ENCODE results near the gene BTBD17.

BTBD17 gene

GRCh38 chr17:74380086-74380958 is 18.7 kb upstream of the BTBD17 start:
- Histone ChIP-seq H3K27me3 (ENCODE audit: insufficient read depth, low read length) (no peaks in the 10 kb centered on the region), H3K4me3 (ENCODE audit: low read length) (no peak overlapping the region), H2AFZ (ENCODE audit: low read depth, low read length) (no peak overlapping the region), H3K4me1 (ENCODE audit: insufficient read depth, low read length) (peaks cover 2% of the 10 kb centered on the region), H3K9me3 (ENCODE audit: low read length) (no peaks in the 10 kb centered on the region), H3K36me3 (ENCODE audit: insufficient read depth, low read length) (no peaks in the 10 kb centered on the region)

- Histone ChIP-seq H3K9me3 (ENCODE audit: low read length) (no peaks in the 10 kb centered on the region), H2AFZ (ENCODE audit: low read depth, low read length) (no peak overlapping the region), H3K36me3 (ENCODE audit: insufficient read depth, low read length) (no peaks in the 10 kb centered on the region), H3K4me3 (ENCODE audit: low read length) (no peak overlapping the region), H3K4me1 (ENCODE audit: insufficient read depth, low read length) (peaks cover 2% of the 10 kb centered on the region), H3K27me3 (ENCODE audit: insufficient read depth, low read length) (no peaks in the 10 kb centered on the region)
Measured at GRCh38 chr17:74379495-74380085, 17.9 kb upstream of the BTBD17 start.

GRCh38 chr17:74374858-74375257 is 13.2 kb upstream of the BTBD17 start:
- Histone ChIP-seq H3K4me1 (ENCODE audit: insufficient read depth, low read length) (peaks cover 2% of the 10 kb centered on the region), H3K36me3 (ENCODE audit: insufficient read depth, low read length) (no peaks in the 10 kb centered on the region), H2AFZ (ENCODE audit: low read depth, low read length) (no peak overlapping the region), H3K4me3 (ENCODE audit: low read length) (no peak overlapping the region), H3K9me3 (ENCODE audit: low read length) (no peaks in the 10 kb centered on the region), H3K27me3 (ENCODE audit: insufficient read depth, low read length) (no peaks in the 10 kb centered on the region)

- H3K9me3 ChIP-seq (ENCODE audit: low read length): no peaks in the 10 kb centered on the region
- no peaks in the 10 kb centered on the region for H3K27me3 ChIP-seq (ENCODE audit: insufficient read depth, low read length)
- H3K36me3 ChIP-seq (ENCODE audit: insufficient read depth, low read length): no peaks in the 10 kb centered on the region
Measured at GRCh38 chr17:74373838-74374606, 12.4 kb upstream of the BTBD17 start.

GRCh38 chr17:74372426-74372825 is 10.8 kb upstream of the BTBD17 start:
- no peaks in the 10 kb centered on the region for H3K27me3 ChIP-seq (ENCODE audit: insufficient read depth, low read length)
- H2AFZ ChIP-seq (ENCODE audit: low read depth, low read length): no peak overlapping the region
- peaks cover 3% of the 10 kb centered on the region for H3K4me1 ChIP-seq (ENCODE audit: insufficient read depth, low read length)
- no peaks in the 10 kb centered on the region for H3K9me3 ChIP-seq (ENCODE audit: low read length)
- no peaks in the 10 kb centered on the region for H3K36me3 ChIP-seq (ENCODE audit: insufficient read depth, low read length)
- H3K4me3 ChIP-seq (ENCODE audit: low read length): no peak overlapping the region

More at GRCh38 chr17:74373838-74374606, 12.4 kb upstream of the BTBD17 start:
- H3K4me1 ChIP-seq (ENCODE audit: insufficient read depth, low read length): no peaks in the 10 kb centered on the region
- no peak overlapping the region for H2AFZ ChIP-seq (ENCODE audit: low read depth, low read length)
- H3K4me3 ChIP-seq (ENCODE audit: low read length): no peak overlapping the region

- Histone ChIP-seq H3K4me3 (ENCODE audit: low read length) (no peak overlapping the region), H3K4me1 (ENCODE audit: insufficient read depth, low read length) (peaks cover 3% of the 10 kb centered on the region), H3K9me3 (ENCODE audit: low read length) (no peaks in the 10 kb centered on the region), H2AFZ (ENCODE audit: low read depth, low read length) (no peak overlapping the region), H3K36me3 (ENCODE audit: insufficient read depth, low read length) (no peaks in the 10 kb centered on the region), H3K27me3 (ENCODE audit: insufficient read depth, low read length) (no peaks in the 10 kb centered on the region)
Measured at GRCh38 chr17:74371653-74372147, 10.0 kb upstream of the BTBD17 start.

GRCh38 chr17:74369665-74370490 is 8.2 kb upstream of the BTBD17 start:
- Histone ChIP-seq H3K4me1 (ENCODE audit: insufficient read depth, low read length) (peaks cover 3% of the 10 kb centered on the region), H2AFZ (ENCODE audit: low read depth, low read length) (no peak overlapping the region), H3K4me3 (ENCODE audit: low read length) (no peak overlapping the region), H3K27me3 (ENCODE audit: insufficient read depth, low read length) (no peaks in the 10 kb centered on the region), H3K36me3 (ENCODE audit: insufficient read depth, low read length) (no peaks in the 10 kb centered on the region), H3K9me3 (ENCODE audit: low read length) (no peaks in the 10 kb centered on the region)

- Histone ChIP-seq H3K9me3 (ENCODE audit: low read length) (no peaks in the 10 kb centered on the region), H3K36me3 (ENCODE audit: insufficient read depth, low read length) (no peaks in the 10 kb centered on the region), H3K27me3 (ENCODE audit: insufficient read depth, low read length) (no peaks in the 10 kb centered on the region), H2AFZ (ENCODE audit: low read depth, low read length) (no peak overlapping the region), H3K4me3 (ENCODE audit: low read length) (no peak overlapping the region), H3K4me1 (ENCODE audit: insufficient read depth, low read length) (peaks cover 3% of the 10 kb centered on the region)
Measured at GRCh38 chr17:74369221-74369620, 7.6 kb upstream of the BTBD17 start.

- peaks cover 3% of the 10 kb centered on the region for H3K4me1 ChIP-seq (ENCODE audit: insufficient read depth, low read length)
- no peak overlapping the region for H2AFZ ChIP-seq (ENCODE audit: low read depth, low read length)
- H3K36me3 ChIP-seq (ENCODE audit: insufficient read depth, low read length): no peaks in the 10 kb centered on the region
- H3K4me3 ChIP-seq (ENCODE audit: low read length): no peak overlapping the region
- H3K27me3 ChIP-seq (ENCODE audit: insufficient read depth, low read length): no peaks in the 10 kb centered on the region
- no peaks in the 10 kb centered on the region for H3K9me3 ChIP-seq (ENCODE audit: low read length)
Measured at GRCh38 chr17:74368341-74369081, 6.8 kb upstream of the BTBD17 start.

GRCh38 chr17:74367206-74367605 is 5.5 kb upstream of the BTBD17 start, which contains the start of gene GPR142:
GPR142 (plus strand) TSS chr17:74367506; CDS start chr17:74369541, 2,035 bp downstream.
- Histone ChIP-seq H3K9me3 (ENCODE audit: low read length) (no peaks in the 10 kb centered on the region), H3K4me1 (ENCODE audit: insufficient read depth, low read length) (peaks cover 11% of the 10 kb centered on the region), H2AFZ (ENCODE audit: low read depth, low read length) (no peak within 1 kb of the TSS), H3K27me3 (ENCODE audit: insufficient read depth, low read length) (no peaks in the 10 kb centered on the region), H3K4me3 (ENCODE audit: low read length) (no peak within 1 kb of the TSS), H3K36me3 (ENCODE audit: insufficient read depth, low read length) (no peaks in the 10 kb centered on the region)

- Histone ChIP-seq H3K27me3 (ENCODE audit: insufficient read depth, low read length) (no peaks in the 10 kb centered on the region), H2AFZ (ENCODE audit: low read depth, low read length) (no peak overlapping the region), H3K9me3 (ENCODE audit: low read length) (no peaks in the 10 kb centered on the region), H3K36me3 (ENCODE audit: insufficient read depth, low read length) (no peaks in the 10 kb centered on the region), H3K4me1 (ENCODE audit: insufficient read depth, low read length) (peaks cover 26% of the 10 kb centered on the region), H3K4me3 (ENCODE audit: low read length) (no peak overlapping the region)
Measured at GRCh38 chr17:74362810-74363498, 1.3 kb upstream of the BTBD17 start.
